ENCODE measurements around the gene NR6A1.

Gene NR6A1

GRCh38 chr9:124475868-124476690 lies 295.0 kb downstream of the NR6A1 start:
- TF ChIP-seq, protein P1, sequence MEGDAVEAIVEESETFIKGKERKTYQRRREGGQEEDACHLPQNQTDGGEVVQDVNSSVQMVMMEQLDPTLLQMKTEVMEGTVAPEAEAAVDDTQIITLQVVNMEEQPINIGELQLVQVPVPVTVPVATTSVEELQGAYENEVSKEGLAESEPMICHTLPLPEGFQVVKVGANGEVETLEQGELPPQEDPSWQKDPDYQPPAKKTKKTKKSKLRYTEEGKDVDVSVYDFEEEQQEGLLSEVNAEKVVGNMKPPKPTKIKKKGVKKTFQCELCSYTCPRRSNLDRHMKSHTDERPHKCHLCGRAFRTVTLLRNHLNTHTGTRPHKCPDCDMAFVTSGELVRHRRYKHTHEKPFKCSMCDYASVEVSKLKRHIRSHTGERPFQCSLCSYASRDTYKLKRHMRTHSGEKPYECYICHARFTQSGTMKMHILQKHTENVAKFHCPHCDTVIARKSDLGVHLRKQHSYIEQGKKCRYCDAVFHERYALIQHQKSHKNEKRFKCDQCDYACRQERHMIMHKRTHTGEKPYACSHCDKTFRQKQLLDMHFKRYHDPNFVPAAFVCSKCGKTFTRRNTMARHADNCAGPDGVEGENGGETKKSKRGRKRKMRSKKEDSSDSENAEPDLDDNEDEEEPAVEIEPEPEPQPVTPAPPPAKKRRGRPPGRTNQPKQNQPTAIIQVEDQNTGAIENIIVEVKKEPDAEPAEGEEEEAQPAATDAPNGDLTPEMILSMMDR (IDR thresholded peaks at IDR 0.05) = no peak
- no peak for DNase-seq (ENCODE audit: low spot score)
- no peak overlapping the region for H3K4me3 ChIP-seq
- H3K27ac ChIP-seq = no peak overlapping the region

DNA sequence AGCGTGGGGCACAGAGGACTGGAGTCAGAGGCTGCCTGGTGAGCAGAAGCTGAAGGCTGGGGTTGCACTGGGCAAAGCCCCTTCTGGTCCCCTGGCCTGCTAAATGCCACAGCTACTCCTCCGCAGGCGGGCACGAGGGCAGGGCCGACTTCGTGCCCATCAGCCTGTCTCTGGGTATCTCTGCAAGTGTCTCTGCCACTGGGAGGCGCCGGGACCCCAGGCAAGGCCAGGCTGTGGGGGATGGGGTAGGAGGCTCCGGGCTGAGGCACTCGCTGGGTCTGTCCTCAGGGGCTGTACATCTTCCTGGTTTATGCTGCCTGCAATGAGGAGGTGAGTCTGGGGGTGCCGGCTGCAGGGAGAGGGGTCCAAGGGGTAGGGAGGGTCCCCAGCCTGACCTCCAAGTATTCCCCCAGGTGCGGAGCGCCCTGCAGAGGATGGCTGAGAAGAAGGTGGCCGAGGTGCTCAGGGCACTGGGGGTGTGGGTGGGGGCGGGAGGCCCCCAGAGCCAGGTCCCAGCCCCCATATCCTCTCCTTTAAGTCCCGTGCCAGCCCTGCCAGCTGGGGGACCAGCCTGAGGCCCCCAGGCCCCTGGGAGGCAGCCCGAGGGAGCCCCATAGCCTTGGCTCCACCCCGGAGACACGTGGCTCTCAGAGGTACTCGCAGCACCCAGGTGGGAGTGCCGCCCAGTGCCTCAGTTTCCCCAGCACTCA lies 295.8 kb downstream of the NR6A1 start:
- DNase-seq (ENCODE audit: low spot score) = no peak
- Histone ChIP-seq H3K4me3 (no peak overlapping the region), H3K27ac (no peak overlapping the region)
- TF ChIP-seq, protein P1 (IDR thresholded peaks at IDR 0.05) = no peak

DNA sequence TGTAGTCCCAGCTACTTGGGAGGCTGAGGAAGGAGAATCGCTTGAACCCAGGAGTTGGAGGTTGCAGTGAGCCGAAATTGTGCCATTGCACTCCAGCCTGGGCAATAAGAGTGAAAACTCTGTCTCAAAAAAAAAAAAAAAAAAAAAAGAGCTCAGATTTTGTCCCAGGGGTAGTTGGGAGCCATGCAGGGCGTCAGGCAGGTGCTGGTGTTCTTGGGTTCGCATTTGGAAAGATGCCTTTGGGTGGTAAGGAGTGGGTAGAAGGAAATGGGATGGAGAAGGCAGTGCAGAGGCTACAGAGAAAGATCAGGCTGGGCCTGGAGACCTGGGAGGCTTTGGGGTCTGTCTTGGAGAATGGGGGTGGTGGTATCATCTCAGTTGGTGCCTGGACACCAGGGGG lies 297.0 kb downstream of the NR6A1 start:
- TF ChIP-seq, protein P1 (IDR thresholded peaks at IDR 0.05) = no peak
- no peak for DNase-seq (ENCODE audit: low spot score)
- Histone ChIP-seq H3K27ac (no peak overlapping the region), H3K4me3 (no peak overlapping the region)

GRCh38 chr9:124473310-124473709 lies 297.8 kb downstream of the NR6A1 start:
- H3K4me3 ChIP-seq = no peak overlapping the region
- TF ChIP-seq, protein P1 (IDR thresholded peaks at IDR 0.05) = no peak
- no peak for DNase-seq (ENCODE audit: low spot score)
- H3K27ac ChIP-seq = no peak overlapping the region

- DNase-seq (ENCODE audit: low spot score) = no peak
- TF ChIP-seq, protein P1 (IDR thresholded peaks at IDR 0.05) = no peak
- no peak overlapping the region for H3K4me3 ChIP-seq
- H3K27ac ChIP-seq = no peak overlapping the region
These were observed 298.3 kb downstream of the NR6A1 start for GRCh38 chr9:124472770-124473169.

- no peak for DNase-seq (ENCODE audit: low spot score)
- Histone ChIP-seq H3K27ac (no peak overlapping the region), H3K4me3 (no peak overlapping the region)
- TF ChIP-seq, protein P1 (IDR thresholded peaks at IDR 0.05) = no peak
These were observed 299.4 kb downstream of the NR6A1 start for GRCh38 chr9:124471761-124472160.

Measured in coronary artery (tissue), 2 donors.